Hepatocyte (in vitro differentiated cells): Measurements from ENCODE around the gene ADGRB3. TPM values are rescaled to one million over a fixed set of nuclear protein-coding genes. Genes with fewer than 3 reads are reported as not detected.

Experiments
- DNase-seq: peaks from one replicate; pipeline ENCODE4 v3.0.0-alpha.2; 2016; ENCODE audit warnings: low spot score
- H2AFZ ChIP-seq: fragments of 200-600 bp; sonication (generic); 2 replicates; pipeline ENCODE4 v1.6.0; 2016; ENCODE audit warnings: antibody characterized with exemption, mild to moderate bottlenecking
- H3K27ac ChIP-seq: fragments of 200-600 bp; sonication (generic); 2 replicates; pipeline ENCODE4 v1.5.1; 2016; ENCODE audit warnings: mild to moderate bottlenecking
- H3K27me3 ChIP-seq: fragments of 200-600 bp; sonication (generic); 2 replicates; pipeline ENCODE4 v1.6.1; 2016
- H3K36me3 ChIP-seq: fragments of 200-600 bp; sonication (generic); replicated peaks from 2 replicates; pipeline ENCODE4 v1.5.1; 2016; ENCODE audit warnings: low read depth; ENCODE audit not compliant: insufficient read depth
- H3K4me1 ChIP-seq: fragments of 200-600 bp; sonication (generic); 2 replicates; pipeline ENCODE4 v1.5.1; 2016; ENCODE audit warnings: mild to moderate bottlenecking, moderate library complexity; ENCODE audit not compliant: insufficient read depth
- H3K4me2 ChIP-seq: fragments of 200-600 bp; sonication (generic); 2 replicates; pipeline ENCODE4 v1.6.0; 2016
- H3K4me3 ChIP-seq: fragments of 200-600 bp; sonication (generic); 2 replicates; pipeline ENCODE4 v1.5.1; 2016; ENCODE audit warnings: mild to moderate bottlenecking
- H3K79me2 ChIP-seq: fragments of 200-600 bp; sonication (generic); 2 replicates; pipeline ENCODE4 v1.6.0; 2017; ENCODE audit warnings: mild to moderate bottlenecking
- H3K9me2 ChIP-seq: fragments of 200-600 bp; sonication (generic); replicated peaks from 2 replicates; pipeline ENCODE4 v1.6.0; 2017; ENCODE audit warnings: mild to moderate bottlenecking; ENCODE audit not compliant: insufficient read depth
- H3K9me3 ChIP-seq: fragments of 200-600 bp; sonication (generic); 2 replicates; pipeline ENCODE4 v1.5.1; 2016; ENCODE audit warnings: low read depth, mild to moderate bottlenecking
- H4K20me1 ChIP-seq: fragments of 200-600 bp; sonication (generic); 2 replicates; pipeline ENCODE4 v1.6.0; 2016; ENCODE audit warnings: mild to moderate bottlenecking; ENCODE audit not compliant: insufficient read depth, poor library complexity, severe bottlenecking
- EZH2 ChIP-seq: fragments of 200-600 bp; sonication (generic); IDR thresholded peaks from 2 replicates; pipeline ENCODE4 v1.6.1; 2016; ENCODE audit warnings: antibody characterized with exemption, mild to moderate bottlenecking, borderline replicate concordance
- EZH2phosphoT487 ChIP-seq: fragments of 200-600 bp; sonication (generic); IDR thresholded peaks from one replicate; pipeline ENCODE4 v1.6.1; 2018; ENCODE audit warnings: antibody characterized with exemption, mild to moderate bottlenecking, low read depth, moderate library complexity; ENCODE audit not compliant: unreplicated experiment, severe bottlenecking
- WGBS: methylation state at CpG from one replicate; pipeline ENCODE4 v1.1.6; 2016; ENCODE audit warnings: low lambda C conversion rate; ENCODE audit errors: missing lambda C conversion rate; 5-methylcytosine and 5-hydroxymethylcytosine counted together
- polyA plus RNA-seq: library from polyadenylated mRNA; unstranded; fragments of >200 nt; fragmentation: Nextera tagmentation; extraction: Ambion mirVana; gene quantifications from 2 replicates; pipeline ENCODE4 v1.2.1, GENCODE V29; 2016
- total RNA-seq: library from RNA; depleted of rRNA; stranded (reverse); fragments of >200 nt; gene quantifications from 2 replicates; pipeline ENCODE4 v1.2.3, GENCODE V29; 2014
- TF ChIP-seq, protein P1 (sequence below): fragments of 200-600 bp; sonication (generic); IDR thresholded peaks from 2 replicates; pipeline ENCODE4 v1.5.1; 2016; ENCODE audit warnings: antibody characterized with exemption, mild to moderate bottlenecking; ENCODE audit not compliant: poor library complexity

ADGRB3 gene
- total and polyA plus RNA-seq, 2 experiments from 2014 or later, result 0.17 to 2.2 TPM

DNA sequence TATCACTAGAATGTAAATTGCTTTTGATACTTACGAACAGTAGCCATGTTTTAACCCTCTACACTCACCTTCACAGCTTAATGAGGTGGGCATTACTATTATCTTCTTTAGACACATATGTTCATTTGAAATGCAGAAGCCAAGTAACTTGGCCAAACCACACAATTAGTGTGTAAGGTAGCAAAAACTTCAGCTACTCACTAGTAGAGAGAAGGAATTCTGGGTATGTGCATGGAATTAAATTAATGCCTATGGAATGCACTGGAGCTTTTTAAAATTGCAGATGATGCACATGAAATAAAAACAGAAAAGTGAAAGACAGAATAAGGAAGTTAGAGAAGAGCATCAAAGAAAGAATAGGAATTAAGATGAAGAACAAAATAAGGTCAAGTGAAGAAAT is 494.0 kb downstream of the ADGRB3 start:
- DNase-seq, result no peak

DNA sequence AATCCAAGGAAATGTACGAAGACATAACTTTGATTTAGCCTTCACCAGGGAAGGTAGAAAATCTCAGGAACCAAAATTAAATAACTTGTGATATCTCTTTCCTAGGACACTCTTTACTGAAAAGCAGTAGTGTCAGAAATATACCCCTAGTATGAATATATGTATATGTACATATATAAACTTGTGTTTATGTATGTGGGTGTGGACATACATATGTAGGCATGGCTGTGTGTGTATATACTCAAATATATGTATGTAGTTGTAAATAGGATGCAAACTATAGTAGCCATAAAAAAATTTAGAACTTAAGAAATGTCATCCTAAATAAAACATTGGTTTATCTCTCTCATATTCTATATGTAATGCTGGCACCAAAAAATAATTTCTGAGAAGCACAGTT is 500.8 kb downstream of the ADGRB3 start:
- no peaks in the 10 kb centered on the region for H3K36me3 ChIP-seq
- H2AFZ ChIP-seq, result no peak overlapping the region
- WGBS, result 92% methylated on average over 1 of the region's 1 CpG
- H4K20me1 ChIP-seq, result no peaks in the 10 kb centered on the region
- DNase-seq, result no peak
- no peak overlapping the region for H3K27ac ChIP-seq
- H3K9me3 ChIP-seq, result no peaks in the 10 kb centered on the region
- H3K27me3 ChIP-seq, result no peaks in the 10 kb centered on the region
- H3K4me3 ChIP-seq, result no peak overlapping the region
- no peaks in the 10 kb centered on the region for H3K9me2 ChIP-seq
- H3K4me1 ChIP-seq, result no peaks in the 10 kb centered on the region
- TF ChIP-seq EZH2phosphoT487 (no peak), EZH2 (no peak)
- TF ChIP-seq, protein P1, sequence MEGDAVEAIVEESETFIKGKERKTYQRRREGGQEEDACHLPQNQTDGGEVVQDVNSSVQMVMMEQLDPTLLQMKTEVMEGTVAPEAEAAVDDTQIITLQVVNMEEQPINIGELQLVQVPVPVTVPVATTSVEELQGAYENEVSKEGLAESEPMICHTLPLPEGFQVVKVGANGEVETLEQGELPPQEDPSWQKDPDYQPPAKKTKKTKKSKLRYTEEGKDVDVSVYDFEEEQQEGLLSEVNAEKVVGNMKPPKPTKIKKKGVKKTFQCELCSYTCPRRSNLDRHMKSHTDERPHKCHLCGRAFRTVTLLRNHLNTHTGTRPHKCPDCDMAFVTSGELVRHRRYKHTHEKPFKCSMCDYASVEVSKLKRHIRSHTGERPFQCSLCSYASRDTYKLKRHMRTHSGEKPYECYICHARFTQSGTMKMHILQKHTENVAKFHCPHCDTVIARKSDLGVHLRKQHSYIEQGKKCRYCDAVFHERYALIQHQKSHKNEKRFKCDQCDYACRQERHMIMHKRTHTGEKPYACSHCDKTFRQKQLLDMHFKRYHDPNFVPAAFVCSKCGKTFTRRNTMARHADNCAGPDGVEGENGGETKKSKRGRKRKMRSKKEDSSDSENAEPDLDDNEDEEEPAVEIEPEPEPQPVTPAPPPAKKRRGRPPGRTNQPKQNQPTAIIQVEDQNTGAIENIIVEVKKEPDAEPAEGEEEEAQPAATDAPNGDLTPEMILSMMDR, result no peak
- no peak overlapping the region for H3K4me2 ChIP-seq
- no peaks in the 10 kb centered on the region for H3K79me2 ChIP-seq

More for the DNA sequence above, 494.0 kb downstream of the ADGRB3 start:
- H3K27ac ChIP-seq, result no peak overlapping the region
- H3K4me2 ChIP-seq, result no peak overlapping the region
- H3K36me3 ChIP-seq, result no peaks in the 10 kb centered on the region
- no peaks in the 10 kb centered on the region for H3K27me3 ChIP-seq
- WGBS, result 80% methylated on average over 1 of the region's 1 CpG
- no peaks in the 10 kb centered on the region for H3K9me3 ChIP-seq
- no peaks in the 10 kb centered on the region for H3K4me1 ChIP-seq
- no peak for TF ChIP-seq EZH2phosphoT487
- no peaks in the 10 kb centered on the region for H3K9me2 ChIP-seq
- no peaks in the 10 kb centered on the region for H3K79me2 ChIP-seq
- no peak overlapping the region for H3K4me3 ChIP-seq
- no peaks in the 10 kb centered on the region for H4K20me1 ChIP-seq
- no peak overlapping the region for H2AFZ ChIP-seq

DNA sequence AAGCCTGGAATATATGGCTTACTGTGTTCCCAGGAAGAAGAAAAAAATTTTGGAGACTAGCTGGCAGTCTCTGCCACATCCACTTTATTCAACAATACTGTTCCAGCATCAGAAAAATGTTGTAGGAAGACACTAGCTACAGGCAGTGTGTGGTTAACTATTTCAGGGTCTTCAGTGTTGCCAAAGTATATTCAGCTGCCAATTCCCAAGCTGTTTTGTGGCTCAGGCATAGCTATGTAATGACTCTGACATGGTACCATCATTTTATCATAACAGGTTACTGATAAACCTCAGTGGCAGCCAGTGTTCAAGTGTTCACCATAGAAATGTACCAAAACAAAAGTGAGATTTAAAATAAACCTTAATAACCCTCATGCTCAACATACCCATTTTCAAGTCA is 503.1 kb downstream of the ADGRB3 start:
- Histone ChIP-seq H3K9me3 (no peaks in the 10 kb centered on the region), H3K79me2 (no peaks in the 10 kb centered on the region), H3K27me3 (no peaks in the 10 kb centered on the region), H2AFZ (no peak overlapping the region), H3K4me3 (no peak overlapping the region), H3K4me2 (no peak overlapping the region), H3K4me1 (no peaks in the 10 kb centered on the region), H4K20me1 (no peaks in the 10 kb centered on the region), H3K36me3 (no peaks in the 10 kb centered on the region), H3K27ac (no peak overlapping the region), H3K9me2 (no peaks in the 10 kb centered on the region)
- TF ChIP-seq, protein P1, result no peak
- no peak for TF ChIP-seq EZH2
- TF ChIP-seq EZH2phosphoT487, result no peak
- DNase-seq, result no peak

DNA sequence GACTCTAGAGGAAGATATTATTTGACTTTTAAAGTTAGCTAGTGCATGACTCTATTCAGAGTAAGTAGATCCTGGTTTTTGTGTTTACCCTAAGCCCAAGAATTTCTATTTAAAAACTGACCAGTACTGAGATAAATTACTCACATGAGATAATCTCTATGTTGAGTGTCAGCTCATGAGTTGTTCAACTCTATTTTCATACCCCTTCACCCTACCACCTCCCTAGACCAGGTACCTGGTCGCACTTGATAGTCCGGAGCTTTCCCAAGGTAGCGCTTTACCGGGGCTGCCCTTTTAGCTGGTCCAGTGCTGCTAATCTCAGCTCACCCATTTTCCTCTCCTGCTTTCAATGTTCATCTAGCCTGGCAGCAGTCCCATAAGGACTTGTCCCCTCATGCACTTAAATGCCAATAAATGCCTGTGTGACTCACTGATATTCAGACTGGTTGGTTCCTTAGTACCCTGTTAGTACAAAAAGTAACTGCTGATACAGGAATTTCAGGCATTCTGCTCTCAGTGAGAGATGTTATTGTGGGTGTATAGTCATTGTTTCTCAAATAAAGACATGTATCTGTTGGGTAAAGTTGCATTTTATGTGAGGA is 503.9 kb downstream of the ADGRB3 start:
- Histone ChIP-seq H3K4me3 (no peak overlapping the region), H3K79me2 (no peaks in the 10 kb centered on the region), H3K4me2 (no peak overlapping the region), H2AFZ (no peak overlapping the region), H4K20me1 (no peaks in the 10 kb centered on the region), H3K4me1 (no peaks in the 10 kb centered on the region), H3K27me3 (no peaks in the 10 kb centered on the region), H3K9me2 (peaks cover under 1% of the 10 kb centered on the region), H3K27ac (no peak overlapping the region), H3K9me3 (no peaks in the 10 kb centered on the region), H3K36me3 (no peaks in the 10 kb centered on the region)
- WGBS, result 94% methylated on average over 4 of the region's 4 CpGs
- no peak for DNase-seq
- no peak for TF ChIP-seq EZH2
- no peak for TF ChIP-seq EZH2phosphoT487
- TF ChIP-seq, protein P1, result no peak
